D341Med (cell line): ENCODE measurements around the gene RCE1.
"Not testable (repeated sequence)": the region's sequence is repeated elsewhere in the genome, so short reads cannot be mapped to it uniquely, and the experiment has no call there.

ENCODE experiments used
- DNase-seq: peaks from one replicate; pipeline ENCODE4 v3.0.0; 2012; ENCODE audit warnings: low spot score

RCE1 gene, protein sequence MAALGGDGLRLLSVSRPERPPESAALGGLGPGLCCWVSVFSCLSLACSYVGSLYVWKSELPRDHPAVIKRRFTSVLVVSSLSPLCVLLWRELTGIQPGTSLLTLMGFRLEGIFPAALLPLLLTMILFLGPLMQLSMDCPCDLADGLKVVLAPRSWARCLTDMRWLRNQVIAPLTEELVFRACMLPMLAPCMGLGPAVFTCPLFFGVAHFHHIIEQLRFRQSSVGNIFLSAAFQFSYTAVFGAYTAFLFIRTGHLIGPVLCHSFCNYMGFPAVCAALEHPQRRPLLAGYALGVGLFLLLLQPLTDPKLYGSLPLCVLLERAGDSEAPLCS

DNA sequence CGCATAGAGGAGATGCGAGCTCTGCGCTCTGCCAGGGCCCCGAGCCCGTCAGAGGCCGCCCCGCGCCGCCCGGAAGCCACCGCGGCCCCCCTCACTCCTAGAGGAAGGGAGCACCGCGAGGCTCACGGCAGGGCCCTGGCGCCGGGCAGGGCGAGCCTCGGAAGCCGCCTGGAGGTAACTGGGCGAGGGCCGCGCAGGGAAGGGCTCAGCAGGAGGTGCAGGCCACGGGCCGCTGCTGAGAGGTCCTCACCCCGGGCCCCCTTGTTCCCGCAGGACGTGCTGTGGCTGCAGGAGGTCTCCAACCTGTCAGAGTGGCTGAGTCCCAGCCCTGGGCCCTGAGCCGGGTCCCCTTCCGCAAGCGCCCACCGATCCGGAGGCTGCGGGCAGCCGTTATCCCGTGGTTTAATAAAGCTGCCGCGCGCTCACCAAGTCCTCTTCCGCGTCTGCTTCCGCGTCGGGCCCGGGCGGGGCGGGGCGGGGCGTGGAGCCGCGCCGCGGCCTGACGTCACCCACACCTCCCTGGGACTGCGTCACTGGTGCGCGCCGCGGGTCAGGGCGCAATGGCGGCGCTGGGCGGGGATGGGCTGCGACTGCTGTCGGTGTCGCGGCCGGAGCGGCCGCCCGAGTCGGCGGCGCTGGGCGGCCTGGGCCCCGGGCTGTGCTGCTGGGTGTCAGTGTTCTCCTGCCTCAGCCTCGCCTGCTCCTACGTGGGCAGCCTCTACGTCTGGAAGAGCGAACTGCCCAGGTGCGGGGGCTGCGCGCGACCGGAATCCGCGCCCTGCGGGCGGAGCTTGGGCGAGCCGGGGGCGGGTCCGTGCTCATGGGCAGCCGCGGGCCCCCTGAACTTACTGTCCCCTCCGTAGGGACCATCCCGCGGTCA, at the start of gene RCE1:
RCE1 (plus strand) TSS at position 546 of the 880 bp plus-strand sequence; CDS start at position 561, 15 bp downstream.
- DNase-seq: peak; percentile 98

DNA sequence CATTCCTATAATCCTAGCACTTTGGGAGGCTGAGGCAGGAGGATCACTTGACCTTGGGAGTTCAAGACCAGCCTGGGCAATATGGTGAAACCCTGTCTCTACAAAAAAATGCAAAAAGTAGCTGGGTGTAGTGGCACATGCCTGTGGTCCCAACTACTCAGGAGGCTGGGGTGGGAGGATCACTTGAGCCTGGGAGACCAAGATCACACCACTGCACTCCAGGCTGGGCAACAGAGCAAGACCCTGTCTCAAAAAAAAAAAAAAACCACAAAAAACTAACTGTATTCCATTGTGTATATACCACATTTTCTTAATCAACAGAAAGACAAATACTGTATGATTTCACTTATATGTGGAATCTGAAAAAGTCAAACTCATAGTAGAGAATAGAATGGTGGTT, 43.4 kb upstream of the RCE1 start:
- DNase-seq: not testable (repeated sequence)

DNA sequence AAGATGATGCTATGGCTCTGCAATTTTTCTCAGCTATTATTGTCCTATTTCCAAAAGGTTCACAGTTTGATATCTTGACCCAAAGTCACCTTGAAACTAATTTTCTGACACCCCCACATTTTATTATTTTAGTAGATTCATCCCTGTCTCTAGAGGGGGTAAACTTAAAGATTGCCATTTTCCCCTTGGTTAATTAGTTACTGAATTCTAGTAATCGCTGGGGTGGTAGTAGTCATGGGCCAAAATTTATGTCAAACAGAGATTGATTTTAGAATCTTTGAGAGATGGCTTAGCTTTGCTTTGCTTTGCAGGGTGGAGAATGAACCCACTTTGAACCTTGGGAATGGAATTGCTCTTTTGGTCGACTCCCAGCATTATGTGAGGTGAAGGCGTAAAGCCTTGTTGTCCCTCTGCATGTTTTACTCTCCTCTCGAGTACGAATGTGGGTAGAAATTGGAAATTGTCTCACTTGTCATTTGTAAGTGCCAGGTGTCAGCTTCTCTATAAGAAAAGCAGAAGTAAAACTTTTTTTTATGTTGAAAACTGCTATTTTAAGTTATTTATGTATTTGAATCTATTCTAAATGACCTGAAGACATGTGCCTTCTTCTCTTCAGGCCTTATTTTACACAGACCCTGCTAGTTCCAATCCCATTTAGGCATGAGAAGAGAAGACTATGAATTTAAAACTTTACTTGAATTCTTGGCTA, 42.4 kb upstream of the RCE1 start:
- no peak for DNase-seq

GRCh38 chr11:66809592-66809991, 33.6 kb upstream of the RCE1 start:
- no peak for DNase-seq

DNA sequence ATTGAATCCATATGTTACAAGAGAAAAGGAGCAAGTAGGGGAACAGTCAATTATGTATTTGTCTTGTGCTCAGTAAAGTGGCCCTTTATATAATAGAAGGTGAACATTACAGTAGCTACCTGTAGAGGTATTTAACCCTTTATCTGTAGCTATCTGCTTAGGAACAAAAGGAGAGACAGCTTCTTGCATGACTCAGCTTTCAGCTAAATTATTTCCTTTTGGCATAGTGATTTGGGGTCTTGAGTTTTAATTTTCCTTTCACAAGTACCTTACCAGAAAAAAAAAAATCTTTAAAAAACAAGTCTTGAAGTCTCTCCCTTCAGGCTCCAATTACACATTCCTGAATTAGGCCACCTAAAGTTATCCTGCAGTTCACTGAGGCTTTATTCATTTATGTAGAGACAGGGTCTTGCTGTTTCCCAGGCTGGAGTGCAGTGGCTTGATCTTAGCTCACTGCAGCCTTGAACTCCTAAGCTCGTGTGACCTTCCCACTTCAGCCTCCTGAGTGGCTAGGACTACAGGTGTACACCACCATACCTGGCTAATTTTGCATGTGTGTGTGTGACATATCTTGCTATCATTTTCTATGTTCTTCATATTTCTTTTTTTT, 32.6 kb upstream of the RCE1 start:
- DNase-seq: no peak

GRCh38 chr11:66814678-66815077, 28.6 kb upstream of the RCE1 start:
- DNase-seq: no peak

DNA sequence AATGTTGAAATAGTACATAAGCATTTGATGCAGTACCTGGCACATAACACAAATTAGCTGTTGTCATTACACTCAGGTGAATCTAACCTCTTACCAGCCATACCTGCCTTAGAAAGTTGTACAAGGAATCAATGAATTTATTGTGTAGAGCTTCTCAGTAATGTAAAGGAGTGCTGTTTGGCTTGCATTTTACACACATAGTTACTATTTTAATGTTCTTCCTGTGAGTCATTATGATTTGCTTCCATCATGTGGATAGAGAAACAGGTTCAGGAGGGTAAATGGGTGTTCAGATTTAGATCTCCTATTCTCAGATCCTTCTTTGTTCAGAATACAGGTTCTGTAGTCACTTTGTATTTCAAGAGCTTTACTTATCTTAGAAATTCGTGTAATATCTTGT, 27.6 kb upstream of the RCE1 start:
- no peak for DNase-seq

DNA sequence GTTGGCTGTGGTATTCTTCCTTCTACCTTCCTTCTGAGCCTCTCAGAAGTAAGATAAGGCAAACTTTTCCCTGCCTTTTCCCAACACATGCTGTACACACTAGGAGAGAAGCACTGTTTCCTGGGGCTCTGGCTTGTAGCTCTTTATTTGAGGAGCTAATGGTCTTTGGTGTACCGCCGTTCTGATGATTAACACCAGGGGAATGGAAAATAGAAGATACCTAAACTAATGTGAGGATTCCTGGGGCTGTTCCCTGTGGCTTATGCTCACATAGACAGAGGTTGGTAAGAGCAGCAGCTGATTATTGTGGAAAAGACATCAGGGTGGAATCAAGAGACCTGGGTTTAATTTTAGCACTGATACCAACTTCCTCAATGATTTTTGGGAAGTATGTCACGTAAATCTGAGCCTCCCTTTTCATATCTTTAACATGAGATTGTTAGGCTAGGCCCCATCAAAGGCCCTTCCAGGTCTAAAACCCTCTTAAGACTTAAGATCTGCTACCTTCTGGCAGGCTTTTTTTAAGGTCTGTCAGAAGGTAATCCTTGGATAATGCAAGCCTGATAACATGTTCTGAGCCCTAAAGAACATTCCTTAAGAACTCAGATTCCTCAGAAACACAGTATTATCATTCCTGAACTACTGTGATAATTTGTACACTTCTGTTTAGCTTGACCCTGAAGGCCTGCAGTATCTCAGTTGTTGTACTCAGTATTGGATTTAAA, 24.8 kb upstream of the RCE1 start:
- DNase-seq: peak; percentile 39

DNA sequence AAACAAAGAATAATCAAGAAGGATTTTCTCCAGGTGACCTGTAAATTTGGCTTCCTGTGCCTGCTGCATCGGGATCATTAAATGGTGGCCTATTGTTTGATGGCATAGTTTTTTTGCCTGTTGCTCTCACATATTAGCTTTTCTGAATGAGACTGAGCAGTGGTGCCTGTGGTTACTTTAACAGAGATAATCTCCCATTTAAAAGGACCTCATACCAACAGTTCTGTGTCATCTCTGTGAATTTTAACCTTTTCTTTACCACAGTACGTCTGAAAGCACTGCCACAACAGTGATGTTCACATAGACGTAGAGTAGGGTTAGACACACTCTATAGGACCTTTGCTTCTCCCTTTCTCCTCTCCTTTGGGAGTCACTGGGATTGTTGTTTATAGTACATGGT, 22.9 kb upstream of the RCE1 start:
- no peak for DNase-seq

- DNase-seq: no peak
These were observed 22.3 kb upstream of the RCE1 start for GRCh38 chr11:66820901-66821300.

- no peak for DNase-seq
These were observed 19.5 kb upstream of the RCE1 start for GRCh38 chr11:66823700-66824099.

GRCh38 chr11:66824573-66824972, 18.7 kb upstream of the RCE1 start:
- DNase-seq: not testable (repeated sequence)

- no peak for DNase-seq
These were observed 8.7 kb upstream of the RCE1 start for GRCh38 chr11:66834539-66834845.

GRCh38 chr11:66834943-66835342, 8.3 kb upstream of the RCE1 start:
- no peak for DNase-seq

GRCh38 chr11:66835768-66836405, 7.4 kb upstream of the RCE1 start:
- no peak for DNase-seq

GRCh38 chr11:66840317-66841091, 2.7 kb upstream of the RCE1 start:
- no peak for DNase-seq

DNA sequence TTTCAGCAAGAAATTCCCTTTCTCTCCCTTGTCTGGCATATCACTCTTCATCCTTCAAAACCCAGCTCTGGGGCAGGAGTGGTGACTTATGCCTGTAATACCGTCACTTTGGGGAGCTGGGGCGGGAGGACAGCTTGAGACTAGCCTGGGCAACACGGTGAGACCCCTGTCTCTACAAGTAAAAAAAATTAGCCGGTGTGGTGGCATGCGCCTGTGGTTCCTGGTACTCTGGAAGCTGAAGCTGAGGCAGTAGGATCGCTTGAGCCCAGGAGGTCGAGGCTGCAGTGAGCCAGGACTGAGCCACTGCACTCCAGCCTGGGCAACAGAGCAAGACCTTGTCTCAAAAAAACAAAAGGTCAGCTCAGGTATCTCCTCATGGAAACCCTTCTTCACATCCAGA, 1.4 kb upstream of the RCE1 start:
- no peak for DNase-seq

GRCh38 chr11:66842501-66842895, 743 bp upstream of the RCE1 start:
- DNase-seq: no peak

DNA sequence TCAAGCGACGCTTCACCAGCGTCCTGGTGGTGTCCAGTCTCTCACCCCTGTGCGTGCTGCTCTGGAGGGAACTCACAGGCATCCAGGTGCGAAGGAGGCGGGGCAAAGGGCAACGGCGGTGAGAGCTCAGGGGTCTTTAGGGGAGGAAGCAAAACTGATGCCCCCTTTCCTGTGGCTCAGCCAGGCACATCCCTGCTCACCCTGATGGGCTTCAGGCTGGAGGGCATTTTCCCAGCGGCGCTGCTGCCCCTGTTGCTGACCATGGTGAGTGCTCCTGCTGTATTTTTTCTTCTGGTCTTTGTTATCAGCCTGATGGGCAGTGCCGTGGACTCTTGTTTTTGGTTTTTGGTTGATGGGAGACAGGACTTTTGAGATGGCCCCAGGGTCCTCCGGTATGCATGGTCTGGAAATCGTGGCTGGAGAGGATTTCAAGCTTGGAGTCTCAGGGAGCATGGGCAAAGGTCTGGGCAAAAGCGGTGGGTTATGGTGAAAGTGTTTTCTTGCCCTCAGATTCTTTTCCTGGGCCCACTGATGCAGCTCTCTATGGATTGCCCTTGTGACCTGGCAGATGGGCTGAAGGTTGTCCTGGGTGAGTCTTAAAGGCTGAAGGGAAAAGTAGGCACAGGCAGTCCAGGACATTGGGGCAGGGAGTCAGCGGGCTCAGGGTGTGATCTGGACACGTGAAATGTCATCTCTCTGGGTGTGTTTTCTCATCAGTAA, 695 bp downstream of the RCE1 start:
- peak; percentile 6 for DNase-seq
